ENCODE measurements around the gene HDHD3.

The HDHD3 gene

GRCh38 chr9:113363336-113363735 is 13.4 kb downstream of the HDHD3 start:
- DNase-seq (ENCODE audit: low read depth): no peak

GRCh38 chr9:113361304-113362018 is 15.3 kb downstream of the HDHD3 start:
- DNase-seq (ENCODE audit: low read depth): no peak

- no peak for DNase-seq (ENCODE audit: low read depth)
Observed at GRCh38 chr9:113360242-113360842, 16.4 kb downstream of the HDHD3 start.

GRCh38 chr9:113359385-113359784 is 17.4 kb downstream of the HDHD3 start:
- DNase-seq (ENCODE audit: low read depth): no peak

GRCh38 chr9:113356686-113357292 is 20.0 kb downstream of the HDHD3 start:
- DNase-seq (ENCODE audit: low read depth): no peak

GRCh38 chr9:113355040-113355596 is 21.7 kb downstream of the HDHD3 start:
- no peak for DNase-seq (ENCODE audit: low read depth)

GRCh38 chr9:113352411-113352810 is 24.4 kb downstream of the HDHD3 start:
- no peak for DNase-seq (ENCODE audit: low read depth)

- DNase-seq (ENCODE audit: low read depth): no peak
Observed at GRCh38 chr9:113352006-113352405, 24.8 kb downstream of the HDHD3 start.

- DNase-seq (ENCODE audit: low read depth): no peak
Observed at GRCh38 chr9:113350937-113351336, 25.8 kb downstream of the HDHD3 start.

- no peak for DNase-seq (ENCODE audit: low read depth)
Observed at GRCh38 chr9:113350107-113350661, 26.6 kb downstream of the HDHD3 start.

GRCh38 chr9:113349445-113350094 is 27.2 kb downstream of the HDHD3 start, which contains the start of gene BSPRY:
BSPRY (plus strand) TSS chr9:113349541; CDS start chr9:113349580, 39 bp downstream.
- DNase-seq (ENCODE audit: low read depth): peak; percentile 10

GRCh38 chr9:113349066-113349444 is 27.7 kb downstream of the HDHD3 start:
- DNase-seq (ENCODE audit: low read depth): no peak

- DNase-seq (ENCODE audit: low read depth): no peak
Observed at GRCh38 chr9:113348437-113348836, 28.3 kb downstream of the HDHD3 start.

- no peak for DNase-seq (ENCODE audit: low read depth)
Observed at GRCh38 chr9:113345671-113346070, 31.1 kb downstream of the HDHD3 start.

GRCh38 chr9:113345190-113345589 is 31.6 kb downstream of the HDHD3 start:
- no peak for DNase-seq (ENCODE audit: low read depth)

- no peak for DNase-seq (ENCODE audit: low read depth)
Observed at GRCh38 chr9:113343732-113344231, 33.0 kb downstream of the HDHD3 start.

- DNase-seq (ENCODE audit: low read depth): no peak
Observed at GRCh38 chr9:113341712-113342410, 34.9 kb downstream of the HDHD3 start.

GRCh38 chr9:113340011-113340699 is 36.6 kb downstream of the HDHD3 start, which contains the start of gene WDR31:
WDR31 (minus strand) TSS chr9:113340275; CDS start chr9:113332022, 8,253 bp downstream.
- DNase-seq (ENCODE audit: low read depth): peak; percentile 72

GRCh38 chr9:113337714-113338113 is 39.1 kb downstream of the HDHD3 start:
- no peak for DNase-seq (ENCODE audit: low read depth)

GRCh38 chr9:113331780-113332179 is 45.0 kb downstream of the HDHD3 start:
- DNase-seq (ENCODE audit: low read depth): no peak

Data from stimulated activated CD8-positive, alpha-beta memory T cell treated with anti-CD3 and anti-CD28 coated beads, Interleukin-12 subunit alpha, Interleukin-12 subunit beta, amount 100 ng/mL, for 4 hours (primary cell).